ENCODE measurements around the gene TRAPPC8. TPM values are rescaled to one million over a fixed set of nuclear protein-coding genes. Genes with fewer than 3 reads are reported as not detected.
A peak's percentile ranks its signal among the peaks of the same experiment; 100 is the strongest.
"Not testable (repeated sequence)": the region's sequence is repeated elsewhere in the genome, so short reads cannot be mapped to it uniquely, and the experiment has no call there.

The TRAPPC8 gene
- total RNA-seq, 2 donors from 2014 or later, result 18.7 to 20.8 TPM

GRCh38 chr18:31942291-31942998 lies 483 bp downstream of the TRAPPC8 start:
- Histone ChIP-seq H3K27me3 (no peaks in the 10 kb centered on the region), H3K9me3 (no peaks in the 10 kb centered on the region), H3K36me3 (replicated peaks in 1 of 2; ENCODE audit: insufficient read depth in 1 of 2, low read depth in 2 of 2) (no peaks in the 10 kb centered on the region), H3K4me3 (peak overlapping the region; percentile 75 to 97), H3K4me1 (peaks cover 36% of the 10 kb centered on the region), H3K27ac (peak overlapping the region; percentile 75 to 91 (median 89))
- peak; percentile 52 for ATAC-seq
- DNase-seq, result peak in 3 of 4 donors; percentile 19 to 34 (median 21)
- WGBS, 2 donors, result 0% methylated on average over 23 to 64 of the region's 64 CpGs
- TF ChIP-seq POLR2A (IDR thresholded peaks at IDR 0.05) (peak in 1 of 3 donors; percentile 32), CTCF (IDR thresholded peaks at IDR 0.05) (no peak)
- intact Hi-C loops (cut with DNase I), result loop anchor here (10.0 kb wide), 1 partner anchor 142 kb away; no protein-coding TSS in a partner anchor

GRCh38 chr18:31941010-31941809 lies 1.7 kb downstream of the TRAPPC8 start:
- peaks cover 36% of the 10 kb centered on the region for H3K4me1 ChIP-seq
- H3K4me3 ChIP-seq, result peak overlapping the region in 1 of 2 donors; percentile 75
- TF ChIP-seq CTCF (IDR thresholded peaks at IDR 0.05), result no peak
- TF ChIP-seq POLR2A (IDR thresholded peaks at IDR 0.05), result no peak
- 80 to 82% methylated on average over 24 of the region's 24 CpGs for WGBS, 2 donors
- H3K36me3 ChIP-seq (replicated peaks in 1 of 2; ENCODE audit: insufficient read depth in 1 of 2, low read depth in 2 of 2), result no peaks in the 10 kb centered on the region
- intact Hi-C loops (cut with DNase I), result loop anchor here (10.0 kb wide), 1 partner anchor 144 kb away; no protein-coding TSS in a partner anchor
- H3K27ac ChIP-seq, result no peak overlapping the region
- DNase-seq (no peak), ATAC-seq (no peak)
- no peaks in the 10 kb centered on the region for H3K9me3 ChIP-seq
- H3K27me3 ChIP-seq, result no peaks in the 10 kb centered on the region

- H3K27me3 ChIP-seq; DNase-seq; intact Hi-C loops (cut with DNase I); H3K9me3 ChIP-seq; H3K27ac ChIP-seq; ATAC-seq; H3K36me3 ChIP-seq (replicated peaks in 1 of 2; ENCODE audit: insufficient read depth in 1 of 2, low read depth in 2 of 2); H3K4me3 ChIP-seq: not testable (repeated sequence)
- 96 to 98% methylated on average over 5 to 8 of the region's 8 CpGs for WGBS, 2 donors
- peaks cover 16% of the 10 kb centered on the region for H3K4me1 ChIP-seq
These were observed 8.2 kb downstream of the TRAPPC8 start for GRCh38 chr18:31934773-31935172.

GRCh38 chr18:31931886-31932240 lies 11.1 kb downstream of the TRAPPC8 start:
- intact Hi-C loops (cut with DNase I), result no loop called here
- H3K9me3 ChIP-seq, result no peaks in the 10 kb centered on the region
- H3K36me3 ChIP-seq (replicated peaks in 1 of 2; ENCODE audit: insufficient read depth in 1 of 2, low read depth in 2 of 2), result no peaks in the 10 kb centered on the region
- WGBS, 2 donors, result 64 to 67% methylated on average over 6 of the region's 6 CpGs
- no peak for DNase-seq
- H3K4me3 ChIP-seq, result no peak overlapping the region
- no peaks in the 10 kb centered on the region for H3K27me3 ChIP-seq
- no peak overlapping the region for H3K27ac ChIP-seq
- no peak for TF ChIP-seq CTCF (IDR thresholded peaks at IDR 0.05)
- TF ChIP-seq POLR2A (IDR thresholded peaks at IDR 0.05), result no peak
- H3K4me1 ChIP-seq, result peaks cover 21% of the 10 kb centered on the region
- ATAC-seq, result peak; percentile 24

- no peak overlapping the region for H3K27ac ChIP-seq
- H3K36me3 ChIP-seq (replicated peaks in 1 of 2; ENCODE audit: insufficient read depth in 1 of 2, low read depth in 2 of 2), result no peaks in the 10 kb centered on the region
- no peaks in the 10 kb centered on the region for H3K27me3 ChIP-seq
- peaks cover 21% of the 10 kb centered on the region for H3K4me1 ChIP-seq
- intact Hi-C loops (cut with DNase I), result no loop called here
- ATAC-seq, result no peak
- DNase-seq, result no peak
- TF ChIP-seq CTCF (IDR thresholded peaks at IDR 0.05) (no peak), POLR2A (IDR thresholded peaks at IDR 0.05) (no peak)
- H3K9me3 ChIP-seq, result no peaks in the 10 kb centered on the region
- WGBS, 2 donors, result 61 to 66% methylated on average over 6 of the region's 6 CpGs
- H3K4me3 ChIP-seq, result no peak overlapping the region
These were observed 11.6 kb downstream of the TRAPPC8 start for GRCh38 chr18:31931163-31931885.
